ENCODE results near the gene CMSS1.
"Not testable (repeated sequence)": the region's sequence is repeated elsewhere in the genome, so short reads cannot be mapped to it uniquely, and the experiment has no call there.

Gene CMSS1

DNA sequence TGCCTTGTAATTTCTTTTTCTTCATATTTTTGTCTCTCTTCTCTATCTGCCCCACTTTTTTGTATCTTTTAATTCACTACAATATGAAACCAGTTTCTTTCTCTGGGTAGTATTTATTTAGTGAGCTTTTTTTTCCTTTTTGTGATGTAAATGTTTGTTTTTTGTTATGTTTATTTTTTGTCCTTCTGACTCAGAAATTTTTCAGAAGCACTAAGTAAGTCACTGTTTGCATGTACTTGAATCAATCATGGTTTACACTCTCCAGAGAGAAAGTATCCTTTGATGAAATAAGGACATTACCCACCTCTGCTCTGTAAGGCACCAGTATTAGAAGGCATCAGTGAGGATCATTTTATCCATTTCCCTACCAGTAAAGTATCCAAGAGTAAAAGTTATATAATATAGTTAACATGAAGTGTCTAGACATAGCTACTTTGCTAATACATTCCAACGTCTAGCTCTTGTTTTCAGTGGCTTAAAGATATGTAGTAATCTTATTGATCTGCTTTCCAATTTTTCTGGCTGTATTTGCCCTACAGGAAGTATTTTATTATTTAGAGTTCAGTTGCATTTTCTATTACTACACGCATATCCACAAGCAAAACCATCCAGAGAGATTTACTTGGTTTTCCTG lies 271.2 kb downstream of the CMSS1 start:
- no peak for DNase-seq (ENCODE audit: extremely low spot score)
- no peak for TF ChIP-seq SUZ12 (IDR thresholded peaks at IDR 0.05)
- no peak for TF ChIP-seq FOXA1 (IDR thresholded peaks at IDR 0.05)
- TF ChIP-seq FOXK2 (IDR thresholded peaks at IDR 0.05), result no peak
- TF ChIP-seq BHLHE40 (IDR thresholded peaks at IDR 0.05; ENCODE audit: borderline replicate concordance), result no peak
- no peak for TF ChIP-seq TARDBP (IDR thresholded peaks at IDR 0.05)
- TF ChIP-seq CTBP1 (IDR thresholded peaks at IDR 0.05; ENCODE audit: borderline replicate concordance), result no peak
- no peak for TF ChIP-seq FOXM1 (IDR thresholded peaks at IDR 0.05; ENCODE audit: borderline replicate concordance)
- TF ChIP-seq HDGF (IDR thresholded peaks at IDR 0.05; ENCODE audit: borderline replicate concordance), result no peak
- TF ChIP-seq L3MBTL2 (conservative IDR thresholded peaks at IDR 0.05), result no peak
- CTCF ChIA-PET, result interaction anchor here (1.1 kb wide), 1 partner anchor 18 kb away, joined by 3 read pairs; no protein-coding TSS in a partner anchor
- POLR2A ChIA-PET, result no interaction called here

GRCh38 chr3:100089812-100090668 lies 272.4 kb downstream of the CMSS1 start:
- CTCF ChIA-PET, result interaction anchor here (0.6 to 1.8 kb wide), 7 partner anchors 14 to 1107 kb away, joined by 3 to 6 read pairs (median 3); no protein-coding TSS in a partner anchor
- POLR2A ChIA-PET, result interaction anchor here (1.0 kb wide), 1 partner anchor 171 kb away, joined by 3 read pairs; the partner anchor contains the start of gene TBC1D23
- DNase-seq (ENCODE audit: extremely low spot score), result peak; percentile 53
- TF ChIP-seq PKNOX1 (IDR thresholded peaks at IDR 0.05) (0 out of 2 replicates have a peak, but pooled peaks have one; percentile 8), L3MBTL2 (conservative IDR thresholded peaks at IDR 0.05) (no peak)

GRCh38 chr3:100090669-100091005 lies 273.0 kb downstream of the CMSS1 start:
- ChIA-PET CTCF (interaction anchor here (0.7 to 1.8 kb wide), 4 partner anchors 15 to 1108 kb away, joined by 3 to 6 read pairs (median 4); no protein-coding TSS in a partner anchor), POLR2A (no interaction called here)
- TF ChIP-seq PKNOX1 (IDR thresholded peaks at IDR 0.05), result no peak
- TF ChIP-seq BHLHE40 (IDR thresholded peaks at IDR 0.05; ENCODE audit: borderline replicate concordance), result no peak
- no peak for TF ChIP-seq ELF4 (IDR thresholded peaks at IDR 0.05)
- TF ChIP-seq L3MBTL2 (conservative IDR thresholded peaks at IDR 0.05), result no peak
- no peak for TF ChIP-seq HDGF (IDR thresholded peaks at IDR 0.05; ENCODE audit: borderline replicate concordance)
- no peak for TF ChIP-seq TARDBP (IDR thresholded peaks at IDR 0.05)
- TF ChIP-seq FOXK2 (IDR thresholded peaks at IDR 0.05), result no peak
- TF ChIP-seq ZNF384 (IDR thresholded peaks at IDR 0.05), result no peak
- no peak for DNase-seq (ENCODE audit: extremely low spot score)

DNA sequence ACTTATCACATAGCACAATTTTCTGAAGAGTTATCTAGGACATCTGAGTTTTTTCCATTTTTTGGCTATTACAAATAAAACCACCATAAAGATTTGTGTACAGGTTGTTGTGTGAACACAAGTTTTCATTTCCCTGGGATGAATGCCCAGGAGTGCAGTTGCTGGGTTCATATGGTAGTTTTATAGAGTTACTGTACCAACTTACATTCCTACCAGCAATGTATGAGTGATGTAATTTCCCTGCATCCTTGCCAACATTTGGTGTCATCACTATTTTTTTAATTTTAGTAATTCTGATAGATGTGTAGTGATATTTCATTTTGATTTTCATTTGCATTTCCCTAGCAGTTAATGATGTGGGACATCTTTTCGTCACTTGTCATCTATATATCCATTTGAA lies 276.2 kb downstream of the CMSS1 start:
- no peak for TF ChIP-seq FOXA1 (IDR thresholded peaks at IDR 0.05)
- no peak for TF ChIP-seq NFRKB (IDR thresholded peaks at IDR 0.05)
- no peak for TF ChIP-seq ELF4 (IDR thresholded peaks at IDR 0.05)
- TF ChIP-seq SP1 (IDR thresholded peaks at IDR 0.05), result no peak
- no peak for DNase-seq (ENCODE audit: extremely low spot score)
- POLR2A ChIA-PET, result no interaction called here
- CTCF ChIA-PET, result no interaction called here

- CTCF ChIA-PET, result not testable (repeated sequence)
Measured at GRCh38 chr3:100096286-100096685, 278.6 kb downstream of the CMSS1 start.

DNA sequence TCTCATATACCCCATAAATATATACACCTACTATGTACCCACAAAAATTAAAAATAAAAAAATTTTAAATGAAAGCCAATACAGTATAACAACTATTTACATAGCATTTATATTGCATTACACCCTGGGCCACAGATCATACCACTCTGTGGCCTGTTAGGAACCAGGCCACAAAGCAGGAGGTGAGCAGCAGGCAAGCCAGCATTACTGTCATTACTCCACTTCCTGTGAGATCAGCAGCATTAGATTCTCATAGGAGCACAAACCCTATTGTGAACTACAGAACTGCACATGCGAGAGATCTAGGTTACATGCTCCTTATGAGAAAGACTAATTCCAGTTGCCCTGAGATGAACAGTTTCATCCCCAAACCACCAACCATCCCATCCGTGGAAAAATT lies 279.2 kb downstream of the CMSS1 start:
- no peak for DNase-seq (ENCODE audit: extremely low spot score)
- TF ChIP-seq TARDBP (IDR thresholded peaks at IDR 0.05) (no peak), FOXK2 (IDR thresholded peaks at IDR 0.05) (no peak), BHLHE40 (IDR thresholded peaks at IDR 0.05; ENCODE audit: borderline replicate concordance) (no peak), CTBP1 (IDR thresholded peaks at IDR 0.05; ENCODE audit: borderline replicate concordance) (no peak), FOXM1 (IDR thresholded peaks at IDR 0.05; ENCODE audit: borderline replicate concordance) (no peak), PKNOX1 (IDR thresholded peaks at IDR 0.05) (no peak), ELF4 (IDR thresholded peaks at IDR 0.05) (no peak), HDGF (IDR thresholded peaks at IDR 0.05; ENCODE audit: borderline replicate concordance) (no peak), LEF1 (IDR thresholded peaks at IDR 0.05; ENCODE audit: borderline replicate concordance) (no peak), FOXA1 (IDR thresholded peaks at IDR 0.05) (no peak), NFRKB (IDR thresholded peaks at IDR 0.05) (no peak)
- POLR2A ChIA-PET, result no interaction called here
- CTCF ChIA-PET, result no interaction called here

More at GRCh38 chr3:100096286-100096685, 278.6 kb downstream of the CMSS1 start:
- POLR2A ChIA-PET; DNase-seq (ENCODE audit: extremely low spot score): not testable (repeated sequence)
